Measurements from ENCODE around the gene P2RX2. TPM values are rescaled to one million over a fixed set of nuclear protein-coding genes. Genes with fewer than 3 reads are reported as not detected.

The P2RX2 gene
- total and polyA plus RNA-seq, 2 experiments from 2014 or later: not detected

- Histone ChIP-seq H3K4me1 (ENCODE audit: low read depth) (no peaks in the 10 kb centered on the region), H3K27me3 (peaks cover 86% of the 10 kb centered on the region), H3K36me3 (no peaks in the 10 kb centered on the region), H3K4me3 (no peak overlapping the region), H3K9me3 (ENCODE audit: low read depth) (no peaks in the 10 kb centered on the region), H3K27ac (no peak overlapping the region)
- DNase-seq (ENCODE audit: low read depth in 1 of 2, low spot score in 1 of 2): peak; percentile 88 to 90
- peak; percentile 91 for TF ChIP-seq CTCF (IDR thresholded peaks at IDR 0.05; ENCODE audit: low read depth, low read length)
Measured at GRCh38 chr12:132614861-132615578, 3.6 kb upstream of the P2RX2 start.

GRCh38 chr12:132615579-132616038, 3.0 kb upstream of the P2RX2 start:
- no peaks in the 10 kb centered on the region for H3K36me3 ChIP-seq
- no peaks in the 10 kb centered on the region for H3K4me1 ChIP-seq (ENCODE audit: low read depth)
- no peak overlapping the region for H3K4me3 ChIP-seq
- no peak for DNase-seq (ENCODE audit: low read depth in 1 of 2, low spot score in 1 of 2)
- H3K27me3 ChIP-seq: peaks cover 86% of the 10 kb centered on the region
- H3K27ac ChIP-seq: no peak overlapping the region
- H3K9me3 ChIP-seq (ENCODE audit: low read depth): no peaks in the 10 kb centered on the region
- TF ChIP-seq CTCF (IDR thresholded peaks at IDR 0.05; ENCODE audit: low read depth, low read length): no peak

GRCh38 chr12:132617135-132617701, 1.4 kb upstream of the P2RX2 start:
- no peak overlapping the region for H3K4me3 ChIP-seq
- H3K36me3 ChIP-seq: no peaks in the 10 kb centered on the region
- no peak overlapping the region for H3K27ac ChIP-seq
- peaks cover 74% of the 10 kb centered on the region for H3K27me3 ChIP-seq
- DNase-seq (ENCODE audit: low read depth in 1 of 2, low spot score in 1 of 2): no peak
- no peak for TF ChIP-seq CTCF (IDR thresholded peaks at IDR 0.05; ENCODE audit: low read depth, low read length)
- H3K4me1 ChIP-seq (ENCODE audit: low read depth): no peaks in the 10 kb centered on the region
- no peaks in the 10 kb centered on the region for H3K9me3 ChIP-seq (ENCODE audit: low read depth)

GRCh38 chr12:132617822-132618682, 524 bp upstream of the P2RX2 start:
- no peaks in the 10 kb centered on the region for H3K4me1 ChIP-seq (ENCODE audit: low read depth)
- DNase-seq (ENCODE audit: low read depth in 1 of 2, low spot score in 1 of 2): no peak
- peaks cover 67% of the 10 kb centered on the region for H3K27me3 ChIP-seq
- H3K36me3 ChIP-seq: no peaks in the 10 kb centered on the region
- peak overlapping the region; percentile 21 for H3K4me3 ChIP-seq
- no peaks in the 10 kb centered on the region for H3K9me3 ChIP-seq (ENCODE audit: low read depth)
- H3K27ac ChIP-seq: no peak overlapping the region
- TF ChIP-seq CTCF (IDR thresholded peaks at IDR 0.05; ENCODE audit: low read depth, low read length): no peak

GRCh38 chr12:132619071-132619385, 452 bp downstream of the P2RX2 start:
- H3K4me1 ChIP-seq (ENCODE audit: low read depth): no peaks in the 10 kb centered on the region
- no peak overlapping the region for H3K4me3 ChIP-seq
- H3K27ac ChIP-seq: no peak overlapping the region
- no peaks in the 10 kb centered on the region for H3K36me3 ChIP-seq
- no peak for TF ChIP-seq CTCF (IDR thresholded peaks at IDR 0.05; ENCODE audit: low read depth, low read length)
- no peaks in the 10 kb centered on the region for H3K9me3 ChIP-seq (ENCODE audit: low read depth)
- DNase-seq (ENCODE audit: low read depth in 1 of 2, low spot score in 1 of 2): no peak
- peaks cover 59% of the 10 kb centered on the region for H3K27me3 ChIP-seq
